Stimulated activated CD4-positive, alpha-beta T cell treated with anti-CD3 and anti-CD28 coated beads, Interleukin-12 subunit alpha, Interleukin-12 subunit beta, amount 100 ng/mL, for 4 hours (primary cell): Measurements from ENCODE around the gene GP1BA.
A peak's percentile ranks its signal among the peaks of the same experiment; 100 is the strongest.

Experiments
- DNase-seq: peaks from one replicate; pipeline ENCODE4 v3.0.0-alpha.2; 2020

Gene GP1BA

GRCh38 chr17:4938688-4939545 lies 6.8 kb downstream of the GP1BA start:
- no peak for DNase-seq

- DNase-seq = peak; percentile 32
Measured at GRCh38 chr17:4939546-4939795, 7.4 kb downstream of the GP1BA start.

- peak; percentile 87 for DNase-seq
Measured at GRCh38 chr17:4939796-4940554, 7.9 kb downstream of the GP1BA start, which contains the start of the genes RNF167 and SLC25A11. TSS of gene RNF167 (plus strand) at chr17:4940268. CDS start at chr17:4940910, 642 bp downstream. TSS of gene SLC25A11 (minus strand) at chr17:4940046. CDS start at chr17:4939910, 136 bp downstream.

GRCh38 chr17:4940555-4941318 lies 8.7 kb downstream of the GP1BA start:
- no peak for DNase-seq

- no peak for DNase-seq
Measured at GRCh38 chr17:4941319-4941610, 9.2 kb downstream of the GP1BA start.

- DNase-seq = no peak
Measured at GRCh38 chr17:4942760-4943508, 10.9 kb downstream of the GP1BA start.

GRCh38 chr17:4944163-4944553 lies 12.1 kb downstream of the GP1BA start:
- no peak for DNase-seq

GRCh38 chr17:4944554-4945175 lies 12.6 kb downstream of the GP1BA start:
- DNase-seq = peak; percentile 39

- DNase-seq = peak; percentile 78
Measured at GRCh38 chr17:4945176-4945943, 13.3 kb downstream of the GP1BA start.

GRCh38 chr17:4945944-4946280 lies 13.8 kb downstream of the GP1BA start:
- no peak for DNase-seq

- no peak for DNase-seq
Measured at GRCh38 chr17:4946312-4946976, 14.4 kb downstream of the GP1BA start.

- no peak for DNase-seq
Measured at GRCh38 chr17:4947010-4947410, 14.9 kb downstream of the GP1BA start.

GRCh38 chr17:4947411-4948165 lies 15.5 kb downstream of the GP1BA start:
- peak; percentile 69 for DNase-seq

GRCh38 chr17:4948166-4948930 lies 16.3 kb downstream of the GP1BA start, which contains the start of gene PFN1:
TSS of gene PFN1 (minus strand) at chr17:4948530. CDS start at chr17:4948394, 136 bp downstream.
- DNase-seq = peak; percentile 87

- peak; percentile 72 for DNase-seq
Measured at GRCh38 chr17:4948931-4949320, 16.8 kb downstream of the GP1BA start.

- peak; percentile 71 for DNase-seq
Measured at GRCh38 chr17:4949321-4950074, 17.4 kb downstream of the GP1BA start.

- DNase-seq = no peak
Measured at GRCh38 chr17:4950075-4950745, 18.1 kb downstream of the GP1BA start.

GRCh38 chr17:4950746-4951204 lies 18.7 kb downstream of the GP1BA start, which contains the start of gene ENO3:
TSS of gene ENO3 (plus strand) at chr17:4951119. CDS start at chr17:4951830, 711 bp downstream.
- no peak for DNase-seq
